Mucosa of stomach (tissue), 1 donor: ENCODE data around the gene RAB4B.
"Not testable (repeated sequence)": the region's sequence is repeated elsewhere in the genome, so short reads cannot be mapped to it uniquely, and the experiment has no call there.

Experiments
- H3K27me3 ChIP-seq: one replicate; pipeline ENCODE4 v1.7.0; 2013; ENCODE audit warnings: mild to moderate bottlenecking, low read length; ENCODE audit not compliant: control insufficient read depth, insufficient read depth
- H3K36me3 ChIP-seq: one replicate; pipeline ENCODE4 v1.7.0; 2013; ENCODE audit warnings: low read length; ENCODE audit not compliant: control insufficient read depth, insufficient read depth
- H3K4me1 ChIP-seq: one replicate; pipeline ENCODE4 v1.7.0; 2013; ENCODE audit warnings: mild to moderate bottlenecking, low read length; ENCODE audit not compliant: control insufficient read depth, insufficient read depth
- H3K4me3 ChIP-seq: one replicate; pipeline ENCODE4 v1.7.0; 2013; ENCODE audit warnings: low read length
- H3K9ac ChIP-seq: one replicate; pipeline ENCODE4 v1.7.0; 2013; ENCODE audit warnings: mild to moderate bottlenecking, low read length, moderate library complexity
- H3K9me3 ChIP-seq: one replicate; pipeline ENCODE4 v1.7.0; 2013; ENCODE audit warnings: mild to moderate bottlenecking, low read length, moderate library complexity; ENCODE audit not compliant: control insufficient read depth
- donor health status: Pancreatic carcinoma.

The RAB4B gene

GRCh38 chr19:40822704-40823553 lies 44.9 kb downstream of the RAB4B start:
- not testable (repeated sequence) for H3K9me3 ChIP-seq, H3K36me3 ChIP-seq, H3K9ac ChIP-seq

GRCh38 chr19:40824916-40825315 lies 46.9 kb downstream of the RAB4B start:
- H3K4me1 ChIP-seq: peaks cover 11% of the 10 kb centered on the region
- H3K4me3 ChIP-seq, H3K27me3 ChIP-seq, H3K36me3 ChIP-seq, H3K9me3 ChIP-seq, H3K9ac ChIP-seq: not testable (repeated sequence)

More at GRCh38 chr19:40822704-40823553, 44.9 kb downstream of the RAB4B start:
- peaks cover 19% of the 10 kb centered on the region for H3K4me1 ChIP-seq
- not testable (repeated sequence) for H3K27me3 ChIP-seq, H3K4me3 ChIP-seq

GRCh38 chr19:40825460-40826095 lies 47.5 kb downstream of the RAB4B start:
- not testable (repeated sequence) for H3K36me3 ChIP-seq, H3K9me3 ChIP-seq, H3K9ac ChIP-seq, H3K27me3 ChIP-seq, H3K4me3 ChIP-seq
- H3K4me1 ChIP-seq: peaks cover 11% of the 10 kb centered on the region

- H3K4me1 ChIP-seq: peaks cover 11% of the 10 kb centered on the region
- H3K9me3 ChIP-seq, H3K36me3 ChIP-seq, H3K4me3 ChIP-seq, H3K27me3 ChIP-seq, H3K9ac ChIP-seq: not testable (repeated sequence)
These were observed 48.3 kb downstream of the RAB4B start for GRCh38 chr19:40826312-40826698.

- not testable (repeated sequence) for H3K36me3 ChIP-seq, H3K9ac ChIP-seq, H3K27me3 ChIP-seq, H3K4me3 ChIP-seq, H3K9me3 ChIP-seq
- H3K4me1 ChIP-seq: peaks cover 11% of the 10 kb centered on the region
These were observed 48.8 kb downstream of the RAB4B start for GRCh38 chr19:40826699-40827385.

- H3K9ac ChIP-seq: no peak overlapping the region
- no peak overlapping the region for H3K4me3 ChIP-seq
- no peaks in the 10 kb centered on the region for H3K9me3 ChIP-seq
- H3K36me3 ChIP-seq: no peaks in the 10 kb centered on the region
- no peaks in the 10 kb centered on the region for H3K27me3 ChIP-seq
- H3K4me1 ChIP-seq: peaks cover 11% of the 10 kb centered on the region
These were observed 49.6 kb downstream of the RAB4B start for GRCh38 chr19:40827386-40828247.

GRCh38 chr19:40829205-40829604 lies 51.2 kb downstream of the RAB4B start:
- H3K4me1 ChIP-seq: no peaks in the 10 kb centered on the region
- H3K36me3 ChIP-seq: no peaks in the 10 kb centered on the region
- no peaks in the 10 kb centered on the region for H3K27me3 ChIP-seq
- no peaks in the 10 kb centered on the region for H3K9me3 ChIP-seq
- no peak overlapping the region for H3K4me3 ChIP-seq
- no peak overlapping the region for H3K9ac ChIP-seq

- H3K9ac ChIP-seq: not testable (repeated sequence)
These were observed 52.7 kb downstream of the RAB4B start for GRCh38 chr19:40830741-40831140.

GRCh38 chr19:40831502-40832430 lies 53.7 kb downstream of the RAB4B start:
- H3K4me1 ChIP-seq: no peaks in the 10 kb centered on the region
- no peak overlapping the region for H3K9ac ChIP-seq
- no peaks in the 10 kb centered on the region for H3K9me3 ChIP-seq
- H3K27me3 ChIP-seq: no peaks in the 10 kb centered on the region
- no peaks in the 10 kb centered on the region for H3K36me3 ChIP-seq
- no peak overlapping the region for H3K4me3 ChIP-seq

More at GRCh38 chr19:40830741-40831140, 52.7 kb downstream of the RAB4B start:
- not testable (repeated sequence) for H3K9me3 ChIP-seq, H3K4me1 ChIP-seq, H3K4me3 ChIP-seq, H3K27me3 ChIP-seq, H3K36me3 ChIP-seq

- not testable (repeated sequence) for H3K36me3 ChIP-seq, H3K9me3 ChIP-seq, H3K9ac ChIP-seq, H3K4me1 ChIP-seq, H3K4me3 ChIP-seq, H3K27me3 ChIP-seq
These were observed 54.4 kb downstream of the RAB4B start for GRCh38 chr19:40832431-40832790.
